Natural killer cell (primary cell): ENCODE results near the gene EIF4E1B. TPM values are rescaled to one million over a fixed set of nuclear protein-coding genes. Genes with fewer than 3 reads are reported as not detected.

Experiments used
- ATAC-seq, 3 donors: fragments of 150-1000 bp in 2 of 3; fragments of 200-7000 bp in 1 of 3; cut with Tn5 transposase; 1 replicate in 1 of 3; 2 replicates in 2 of 3; pipeline ENCODE4 v1.10.0; 2021; ENCODE audit warnings: mild to moderate bottlenecking in 2 of 3, moderate library complexity in 2 of 3
- DNase-seq, 2 donors: peaks; one replicate each; pipeline versions ENCODE4 v3.0.0 to v3.0.0-alpha.2; 2013 to 2021; ENCODE audit warnings: mixed read lengths in 1 of 2
- H3K27ac ChIP-seq: one replicate; pipeline ENCODE4 v1.5.1; 2013; ENCODE audit warnings: mild to moderate bottlenecking, low read length
- H3K27me3 ChIP-seq: one replicate; pipeline ENCODE4 v1.6.1; 2013; ENCODE audit warnings: low read length; ENCODE audit not compliant: control insufficient read depth, insufficient read depth
- H3K36me3 ChIP-seq: one replicate; pipeline ENCODE4 v1.6.1; 2013; ENCODE audit warnings: low read length; ENCODE audit not compliant: control insufficient read depth, insufficient read depth
- H3K4me1 ChIP-seq: one replicate; pipeline ENCODE4 v1.6.1; 2013; ENCODE audit warnings: low read length; ENCODE audit not compliant: control insufficient read depth, insufficient read depth
- H3K4me3 ChIP-seq: one replicate; pipeline ENCODE4 v1.5.1; 2013; ENCODE audit warnings: low read length
- H3K9me3 ChIP-seq: one replicate; pipeline ENCODE4 v1.6.1; 2013; ENCODE audit warnings: low read length; ENCODE audit not compliant: control insufficient read depth, insufficient read depth
- H3K27ac Mint-ChIP-seq, 2 donors: one replicate each; pipeline ENCODE4 v1.8.0; 2022; ENCODE audit warnings: mild to moderate bottlenecking in 2 of 2, mixed read lengths in 2 of 2, moderate library complexity in 1 of 2
- H3K27me3 Mint-ChIP-seq, 2 donors: one replicate each; pipeline ENCODE4 v1.8.0; 2022; ENCODE audit warnings: low read depth in 2 of 2, mixed read lengths in 2 of 2
- H3K36me3 Mint-ChIP-seq: one replicate; pipeline ENCODE4 v1.8.0; 2022; ENCODE audit warnings: mixed read lengths
- H3K4me1 Mint-ChIP-seq, 2 donors: one replicate each; pipeline ENCODE4 v1.8.0; 2022; ENCODE audit warnings: mixed read lengths in 2 of 2
- H3K4me3 Mint-ChIP-seq: one replicate; pipeline ENCODE4 v1.8.0; 2022; ENCODE audit warnings: mild to moderate bottlenecking, moderate library complexity, mixed read lengths
- H3K9me3 Mint-ChIP-seq, 2 donors: one replicate each; pipeline ENCODE4 v1.8.0; 2022; ENCODE audit warnings: mixed read lengths in 2 of 2
- WGBS: methylation state at CpG from one replicate; pipeline ENCODE4 v1.1.7; 2013; ENCODE audit warnings: missing lambda C conversion rate; ENCODE audit not compliant: insufficient coverage; 5-methylcytosine and 5-hydroxymethylcytosine counted together
- intact Hi-C: fragments of 100-400 bp; cut with micrococcal nuclease; formaldehyde crosslinking; loops from one replicate; pipeline ENCODE4 v1.14.2; 2022
- total RNA-seq, 4 donors: library from RNA; stranded (reverse); fragments of 120-200 nt in 1 of 4; gene quantifications; one replicate each; pipeline versions ENCODE4 v1.2.3 to v1.2.4, GENCODE V29; 2013 to 2022
- TF ChIP-seq, protein P1 (sequence below): fragments of 200-600 bp; IDR thresholded peaks from one replicate; pipeline ENCODE4 v1.8.0; 2022; ENCODE audit warnings: antibody characterized with exemption

Gene EIF4E1B
- total RNA-seq, 3 donors from 2014 or later (not counting 1 experiment from before 2014, with no cell fraction given): not detected

DNA sequence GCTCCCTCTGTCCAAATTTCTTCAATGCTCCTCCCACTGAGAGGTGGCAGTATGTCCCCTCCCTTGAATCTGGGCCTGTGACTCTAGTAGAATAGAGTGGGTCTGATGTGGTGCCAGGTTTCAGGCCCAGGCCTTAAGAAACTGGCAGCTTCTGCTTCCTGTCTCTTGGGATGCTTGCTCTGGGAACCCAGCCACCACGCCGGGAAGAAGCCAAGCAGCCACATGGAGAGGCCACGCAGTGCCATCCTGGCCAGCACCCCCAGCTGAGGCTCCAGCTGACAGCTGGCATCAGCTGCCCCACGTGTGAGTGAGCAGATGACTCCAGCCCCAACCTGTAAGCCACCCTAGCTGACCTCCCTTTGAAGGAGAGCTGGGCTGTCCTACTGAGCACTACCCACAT, 9.5 kb downstream of the EIF4E1B start:
- no peak for ATAC-seq
- intact Hi-C loops: no loop called here
- H3K4me1 Mint-ChIP-seq: no peaks in the 10 kb centered on the region

DNA sequence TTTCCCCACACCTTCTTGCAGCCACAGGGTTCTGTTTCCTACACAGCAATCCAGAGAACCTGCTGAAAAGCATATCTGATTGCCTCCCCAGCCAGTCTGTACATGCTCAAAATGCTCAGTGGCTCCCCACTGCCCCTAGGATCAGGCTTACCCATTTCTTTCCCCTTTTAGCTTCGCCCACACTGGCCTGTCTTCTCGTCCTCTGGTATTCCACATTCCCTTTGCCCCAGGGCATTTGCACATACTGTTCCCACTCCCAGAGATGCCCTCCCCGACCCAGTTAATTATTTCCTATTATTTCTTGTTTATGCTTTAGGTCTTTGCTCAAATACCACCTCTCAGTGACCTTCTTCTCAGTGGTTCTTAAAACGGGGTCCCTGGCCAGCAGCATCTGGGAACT, 10.1 kb downstream of the EIF4E1B start:
- peaks cover 9 to 15% of the 10 kb centered on the region in 2 donors for H3K27me3 Mint-ChIP-seq
- TF ChIP-seq, protein P1, sequence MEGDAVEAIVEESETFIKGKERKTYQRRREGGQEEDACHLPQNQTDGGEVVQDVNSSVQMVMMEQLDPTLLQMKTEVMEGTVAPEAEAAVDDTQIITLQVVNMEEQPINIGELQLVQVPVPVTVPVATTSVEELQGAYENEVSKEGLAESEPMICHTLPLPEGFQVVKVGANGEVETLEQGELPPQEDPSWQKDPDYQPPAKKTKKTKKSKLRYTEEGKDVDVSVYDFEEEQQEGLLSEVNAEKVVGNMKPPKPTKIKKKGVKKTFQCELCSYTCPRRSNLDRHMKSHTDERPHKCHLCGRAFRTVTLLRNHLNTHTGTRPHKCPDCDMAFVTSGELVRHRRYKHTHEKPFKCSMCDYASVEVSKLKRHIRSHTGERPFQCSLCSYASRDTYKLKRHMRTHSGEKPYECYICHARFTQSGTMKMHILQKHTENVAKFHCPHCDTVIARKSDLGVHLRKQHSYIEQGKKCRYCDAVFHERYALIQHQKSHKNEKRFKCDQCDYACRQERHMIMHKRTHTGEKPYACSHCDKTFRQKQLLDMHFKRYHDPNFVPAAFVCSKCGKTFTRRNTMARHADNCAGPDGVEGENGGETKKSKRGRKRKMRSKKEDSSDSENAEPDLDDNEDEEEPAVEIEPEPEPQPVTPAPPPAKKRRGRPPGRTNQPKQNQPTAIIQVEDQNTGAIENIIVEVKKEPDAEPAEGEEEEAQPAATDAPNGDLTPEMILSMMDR: no peak
- no peak for DNase-seq
- Histone ChIP-seq H3K4me1 (no peaks in the 10 kb centered on the region), H3K27ac (no peak overlapping the region), H3K36me3 (no peaks in the 10 kb centered on the region), H3K4me3 (no peak overlapping the region), H3K27me3 (no peaks in the 10 kb centered on the region), H3K9me3 (no peaks in the 10 kb centered on the region)
- no peak overlapping the region for H3K4me3 Mint-ChIP-seq
- WGBS: 85% methylated on average over 4 of the region's 4 CpGs
- intact Hi-C loops: no loop called here
- H3K9me3 Mint-ChIP-seq: no peaks in the 10 kb centered on the region
- no peaks in the 10 kb centered on the region for H3K36me3 Mint-ChIP-seq
- ATAC-seq: no peak
- H3K27ac Mint-ChIP-seq: no peak overlapping the region
- no peaks in the 10 kb centered on the region for H3K4me1 Mint-ChIP-seq

More for the DNA sequence above, 9.5 kb downstream of the EIF4E1B start:
- Histone ChIP-seq H3K36me3 (no peaks in the 10 kb centered on the region), H3K4me1 (no peaks in the 10 kb centered on the region), H3K27ac (no peak overlapping the region), H3K27me3 (peaks cover 6% of the 10 kb centered on the region), H3K9me3 (no peaks in the 10 kb centered on the region), H3K4me3 (no peak overlapping the region)
- 80% methylated on average over 4 of the region's 4 CpGs for WGBS
- Mint-ChIP-seq H3K27me3 (peaks cover 13 to 19% of the 10 kb centered on the region in 2 donors), H3K4me3 (no peak overlapping the region), H3K9me3 (no peaks in the 10 kb centered on the region), H3K27ac (no peak overlapping the region), H3K36me3 (no peaks in the 10 kb centered on the region)
- TF ChIP-seq, protein P1: no peak
- no peak for DNase-seq

DNA sequence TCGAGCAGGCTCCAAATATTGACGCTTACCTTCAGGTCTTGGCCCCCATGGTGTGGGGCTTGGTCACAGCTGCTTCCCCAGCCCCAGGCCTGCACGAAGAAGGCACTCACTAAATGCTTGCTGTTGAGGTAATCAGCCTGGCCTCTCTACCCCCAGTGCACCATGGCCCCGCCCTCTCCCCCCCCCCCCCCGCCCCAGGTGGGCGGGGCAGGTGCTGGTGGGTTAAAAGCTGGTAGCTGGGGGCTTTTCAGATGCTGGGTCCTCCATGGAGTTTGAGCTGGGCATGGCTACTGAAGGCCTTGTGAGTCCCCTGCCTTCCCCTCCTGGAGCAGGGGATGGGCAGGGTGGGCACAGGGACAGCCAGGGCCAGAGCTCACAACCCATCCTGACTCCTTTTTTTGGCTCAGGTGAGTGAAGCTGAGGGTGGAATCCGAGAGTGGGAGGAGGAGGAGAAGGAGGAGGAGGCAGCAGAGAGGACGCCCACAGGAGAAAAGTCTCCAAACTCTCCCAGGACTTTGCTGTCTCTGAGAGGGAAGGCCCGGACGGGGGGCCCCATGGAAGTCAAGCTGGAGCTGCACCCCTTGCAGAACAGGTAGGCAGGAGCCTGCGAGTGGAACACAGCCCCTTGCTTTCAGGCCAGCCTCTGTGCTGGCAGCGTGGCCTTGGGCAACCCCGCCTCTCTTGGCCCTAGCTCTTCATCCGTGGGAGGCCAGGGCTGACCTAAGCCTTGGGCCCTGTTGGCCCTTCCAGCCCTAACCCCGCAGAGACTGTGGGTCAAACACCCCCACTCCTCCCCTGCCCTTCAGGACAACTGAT, 12.4 kb downstream of the EIF4E1B start:
- 84% methylated on average over 12 of the region's 15 CpGs for WGBS
- H3K36me3 Mint-ChIP-seq: no peaks in the 10 kb centered on the region
- no peaks in the 10 kb centered on the region for H3K9me3 Mint-ChIP-seq
- H3K27ac Mint-ChIP-seq: no peak overlapping the region
- H3K4me3 Mint-ChIP-seq: no peak overlapping the region
- H3K27ac ChIP-seq: no peak overlapping the region
- intact Hi-C loops: no loop called here
- peaks cover 0 to 15% of the 10 kb centered on the region in 2 donors for H3K4me1 Mint-ChIP-seq
- TF ChIP-seq, protein P1: no peak
- H3K9me3 ChIP-seq: no peaks in the 10 kb centered on the region
- no peaks in the 10 kb centered on the region for H3K36me3 ChIP-seq
- no peaks in the 10 kb centered on the region for H3K27me3 Mint-ChIP-seq
- H3K4me3 ChIP-seq: no peak overlapping the region
- peaks cover 12% of the 10 kb centered on the region for H3K4me1 ChIP-seq
- no peak for ATAC-seq
- no peak for DNase-seq
- H3K27me3 ChIP-seq: no peaks in the 10 kb centered on the region
